PC-9 (cell line): ENCODE measurements around the gene LGALS12. TPM values are rescaled to one million over a fixed set of nuclear protein-coding genes. Genes with fewer than 3 reads are reported as not detected.

Source experiments
- BruUV-seq: library from RNA; stranded (reverse); fragments of 400-500 nt; replicated peaks from 2 replicates; lab custom pipeline; 2021; lab: Mats Ljungman, UMichigan
- CTCF ChIA-PET: fragments of 300-600 bp; sonication (Branson Sonifier 250); formaldehyde crosslinking; loops from one replicate; lab custom pipeline; 2022; ENCODE audit warnings: antibody characterized with exemption; lab: Charles Lee
- POLR2A ChIA-PET: fragments of 300-600 bp; sonication (Branson Sonifier 250); formaldehyde crosslinking; loops from one replicate; lab custom pipeline; 2022; ENCODE audit warnings: antibody characterized with exemption; ENCODE audit not compliant: unreplicated experiment; lab: Charles Lee
- DNase-seq, 2 experiments: peaks; one replicate each; pipeline versions ENCODE4 v3.0.0 to v3.0.0-alpha.2; 2015 to 2022; ENCODE audit warnings: mixed read lengths in 1 of 2
- H2AFZ ChIP-seq: fragments of 200-600 bp; sonication (generic); 2 replicates; pipeline ENCODE4 v1.8.1; 2017; ENCODE audit warnings: antibody characterized with exemption
- H3F3A ChIP-seq: fragments of 200-600 bp; sonication (generic); 2 replicates; pipeline ENCODE4 v1.8.1; 2017; ENCODE audit warnings: antibody characterized with exemption, mild to moderate bottlenecking, low read depth; ENCODE audit not compliant: insufficient read depth
- H3K27ac ChIP-seq: fragments of 200-600 bp; sonication (generic); 2 replicates; pipeline ENCODE4 v1.6.1; 2016; ENCODE audit warnings: mixed run types
- H3K27me3 ChIP-seq: fragments of 200-600 bp; sonication (generic); 2 replicates; pipeline ENCODE4 v1.6.1; 2016; ENCODE audit warnings: low read depth, mixed run types; ENCODE audit not compliant: insufficient read depth
- H3K36me3 ChIP-seq: fragments of 200-600 bp; sonication (generic); 2 replicates; pipeline ENCODE4 v1.6.1; 2016; ENCODE audit warnings: low read depth, mixed run types
- H3K4me1 ChIP-seq: fragments of 200-600 bp; sonication (generic); replicated peaks from 2 replicates; pipeline ENCODE4 v1.6.1; 2016; ENCODE audit warnings: mixed run types; ENCODE audit not compliant: insufficient read depth
- H3K4me2 ChIP-seq: fragments of 200-600 bp; sonication (generic); 2 replicates; pipeline ENCODE4 v1.6.1; 2017; ENCODE audit warnings: mixed run types
- H3K4me3 ChIP-seq: fragments of 200-600 bp; sonication (generic); 2 replicates; pipeline ENCODE4 v1.6.1; 2016; ENCODE audit warnings: mixed run types
- H3K79me2 ChIP-seq: fragments of 200-600 bp; sonication (generic); 2 replicates; pipeline ENCODE4 v1.6.1; 2017; ENCODE audit warnings: low read depth, mixed run types
- H3K9me2 ChIP-seq: fragments of 200-600 bp; sonication (generic); 2 replicates; pipeline ENCODE4 v1.8.1; 2017; ENCODE audit warnings: mild to moderate bottlenecking; ENCODE audit not compliant: insufficient read depth
- H3K9me3 ChIP-seq: fragments of 200-600 bp; sonication (generic); 2 replicates; pipeline ENCODE4 v1.8.1; 2016; ENCODE audit warnings: low read depth; ENCODE audit not compliant: insufficient read depth
- H4K20me1 ChIP-seq: fragments of 200-600 bp; sonication (generic); 2 replicates; pipeline ENCODE4 v1.8.1; 2017; ENCODE audit not compliant: insufficient read depth
- EZH2 ChIP-seq: fragments of 200-600 bp; sonication (generic); IDR thresholded peaks from 2 replicates; pipeline ENCODE4 v1.8.0; 2017; ENCODE audit warnings: antibody characterized with exemption, low read depth
- intact Hi-C: fragments of 100-400 bp; cut with micrococcal nuclease; formaldehyde crosslinking; loops from one replicate; pipeline ENCODE4 v1.10.0; 2022; ENCODE audit not compliant: unreplicated experiment
- total RNA-seq: library from RNA; stranded (reverse); gene quantifications from 2 replicates; pipeline ENCODE4 v1.2.3, GENCODE V29; 2021
- TF ChIP-seq, protein P1 (sequence below): fragments of 200-600 bp; sonication (generic); conservative IDR thresholded peaks from 2 replicates; pipeline ENCODE4 v1.6.1; 2017; ENCODE audit warnings: mixed run types, antibody characterized with exemption, mild to moderate bottlenecking, moderate library complexity

Gene LGALS12
- total RNA-seq, 1 experiment from 2014 or later, result not detected

GRCh38 chr11:63532799-63533475 lies 27.1 kb downstream of the LGALS12 start:
- no TSS peak for BruUV-seq
- Histone ChIP-seq H3K27me3 (no peaks in the 10 kb centered on the region), H3K4me1 (peaks cover 40% of the 10 kb centered on the region), H3K9me2 (no peaks in the 10 kb centered on the region), H2AFZ (no peak overlapping the region), H4K20me1 (no peaks in the 10 kb centered on the region), H3K4me3 (no peak overlapping the region), H3K79me2 (no peaks in the 10 kb centered on the region), H3K9me3 (no peaks in the 10 kb centered on the region), H3F3A (peaks cover 5% of the 10 kb centered on the region), H3K36me3 (no peaks in the 10 kb centered on the region), H3K4me2 (peak overlapping the region; percentile 45; the same call in 1 of the 2 replicates), H3K27ac (no peak overlapping the region)
- ChIA-PET POLR2A (interaction anchor here (0.6 to 0.7 kb wide), 2 partner anchors 34 to 90 kb away, joined by 3 to 6 read pairs; no protein-coding TSS in a partner anchor), CTCF (interaction anchor here (0.5 to 1.2 kb wide), 4 partner anchors 8 to 693 kb away, joined by 3 to 5 read pairs (median 4); no protein-coding TSS in a partner anchor)
- no peak for TF ChIP-seq EZH2
- TF ChIP-seq, protein P1, sequence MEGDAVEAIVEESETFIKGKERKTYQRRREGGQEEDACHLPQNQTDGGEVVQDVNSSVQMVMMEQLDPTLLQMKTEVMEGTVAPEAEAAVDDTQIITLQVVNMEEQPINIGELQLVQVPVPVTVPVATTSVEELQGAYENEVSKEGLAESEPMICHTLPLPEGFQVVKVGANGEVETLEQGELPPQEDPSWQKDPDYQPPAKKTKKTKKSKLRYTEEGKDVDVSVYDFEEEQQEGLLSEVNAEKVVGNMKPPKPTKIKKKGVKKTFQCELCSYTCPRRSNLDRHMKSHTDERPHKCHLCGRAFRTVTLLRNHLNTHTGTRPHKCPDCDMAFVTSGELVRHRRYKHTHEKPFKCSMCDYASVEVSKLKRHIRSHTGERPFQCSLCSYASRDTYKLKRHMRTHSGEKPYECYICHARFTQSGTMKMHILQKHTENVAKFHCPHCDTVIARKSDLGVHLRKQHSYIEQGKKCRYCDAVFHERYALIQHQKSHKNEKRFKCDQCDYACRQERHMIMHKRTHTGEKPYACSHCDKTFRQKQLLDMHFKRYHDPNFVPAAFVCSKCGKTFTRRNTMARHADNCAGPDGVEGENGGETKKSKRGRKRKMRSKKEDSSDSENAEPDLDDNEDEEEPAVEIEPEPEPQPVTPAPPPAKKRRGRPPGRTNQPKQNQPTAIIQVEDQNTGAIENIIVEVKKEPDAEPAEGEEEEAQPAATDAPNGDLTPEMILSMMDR, result no peak
- intact Hi-C loops, result no loop called here
- DNase-seq, result no peak

DNA sequence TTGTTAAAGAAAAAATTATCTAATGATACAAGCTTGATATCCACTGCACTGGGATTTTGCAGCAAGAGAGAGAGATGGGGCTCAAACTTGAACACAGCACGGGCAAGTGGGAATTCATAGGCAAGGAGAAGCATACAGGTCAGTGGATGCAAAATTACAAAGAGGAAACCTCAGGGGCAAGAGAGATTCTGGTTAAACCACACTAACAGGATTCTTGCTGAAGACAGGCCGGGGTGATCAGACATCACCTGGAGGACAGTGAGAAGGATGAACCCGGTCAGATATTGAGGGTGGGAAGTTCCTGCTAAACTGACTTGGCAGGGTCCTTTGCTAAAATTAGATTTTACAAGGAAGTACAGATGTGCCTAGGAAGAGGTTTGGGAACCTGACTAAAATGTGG lies 28.2 kb downstream of the LGALS12 start:
- Histone ChIP-seq H3K27ac (no peak overlapping the region), H3K9me3 (no peaks in the 10 kb centered on the region), H3K27me3 (no peaks in the 10 kb centered on the region), H3K4me2 (peak overlapping the region; percentile 12), H3F3A (peaks cover 5% of the 10 kb centered on the region), H3K4me3 (no peak overlapping the region), H4K20me1 (no peaks in the 10 kb centered on the region), H2AFZ (no peak overlapping the region; the same call in 1 of the 2 replicates), H3K4me1 (peaks cover 40% of the 10 kb centered on the region), H3K79me2 (no peaks in the 10 kb centered on the region), H3K36me3 (no peaks in the 10 kb centered on the region), H3K9me2 (no peaks in the 10 kb centered on the region)
- no TSS peak for BruUV-seq
- CTCF ChIA-PET, result no interaction called here
- TF ChIP-seq, protein P1, result no peak
- POLR2A ChIA-PET, result interaction anchor here (0.5 kb wide), 1 partner anchor 412 kb away, joined by 3 read pairs; no protein-coding TSS in a partner anchor
- DNase-seq, result peak in 1 of 2 experiments; percentile 44
- intact Hi-C loops, result no loop called here

DNA sequence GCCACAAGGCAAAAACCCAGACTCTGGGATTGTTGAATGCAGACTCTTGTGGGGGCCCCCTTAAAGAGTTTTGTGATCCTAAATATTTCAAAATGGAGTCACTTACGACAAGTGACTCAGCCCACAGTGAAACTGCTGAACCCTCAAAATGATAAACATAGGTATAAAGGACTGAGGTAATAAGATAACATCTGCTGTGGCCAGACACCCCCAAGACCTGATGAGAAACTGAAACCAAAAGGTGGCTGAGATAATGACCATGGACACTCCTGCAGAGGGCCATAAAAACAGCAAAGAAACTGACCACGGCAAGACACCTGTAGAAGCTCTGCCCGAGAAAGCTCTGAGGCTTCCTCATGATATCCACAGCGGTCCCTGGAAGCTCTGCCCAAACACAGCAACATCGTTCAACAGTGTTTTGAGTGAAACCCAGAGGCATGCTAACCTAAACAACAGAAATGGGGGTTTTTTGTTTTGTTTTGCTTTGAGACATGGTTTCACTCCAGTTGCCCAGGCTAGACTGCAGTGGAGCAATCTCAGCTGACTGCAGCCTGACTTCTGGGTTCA lies 29.1 kb downstream of the LGALS12 start:
- Histone ChIP-seq H3K4me2 (no peak overlapping the region), H2AFZ (no peak overlapping the region), H3K4me1 (peaks cover 40% of the 10 kb centered on the region), H3K36me3 (no peaks in the 10 kb centered on the region), H3K27ac (no peak overlapping the region), H3K9me3 (no peaks in the 10 kb centered on the region), H3K27me3 (no peaks in the 10 kb centered on the region), H3F3A (peaks cover 5% of the 10 kb centered on the region), H3K9me2 (no peaks in the 10 kb centered on the region), H3K79me2 (no peaks in the 10 kb centered on the region), H4K20me1 (no peaks in the 10 kb centered on the region), H3K4me3 (no peak overlapping the region)
- ChIA-PET POLR2A (no interaction called here), CTCF (no interaction called here)
- intact Hi-C loops, result no loop called here
- TF ChIP-seq EZH2, result no peak
- TF ChIP-seq, protein P1, result no peak
- BruUV-seq, result no TSS peak
- DNase-seq, result no peak
